Stimulated activated naive CD4-positive, alpha-beta T cell (primary cell): ENCODE results near the gene HDLBP.
"Not testable (repeated sequence)": the region's sequence is repeated elsewhere in the genome, so short reads cannot be mapped to it uniquely, and the experiment has no call there.

Experiments
- DNase-seq, 6 experiments: peaks; one replicate each; lab custom pipeline; 2025; lab: John Stamatoyannopoulos, UW

HDLBP gene

DNA sequence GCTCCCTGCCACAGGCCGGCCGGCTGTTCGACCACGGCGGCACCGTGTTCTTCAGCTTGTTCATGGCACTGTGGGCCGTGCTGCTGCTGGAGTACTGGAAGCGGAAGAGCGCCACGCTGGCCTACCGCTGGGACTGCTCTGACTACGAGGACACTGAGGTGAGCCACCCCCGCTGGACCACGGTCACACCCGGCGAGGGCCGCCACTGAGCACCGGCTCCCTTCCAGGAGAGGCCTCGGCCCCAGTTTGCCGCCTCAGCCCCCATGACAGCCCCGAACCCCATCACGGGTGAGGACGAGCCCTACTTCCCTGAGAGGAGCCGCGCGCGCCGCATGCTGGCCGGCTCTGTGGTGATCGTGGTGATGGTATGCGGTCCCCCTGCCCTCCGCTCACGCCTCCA lies 106.2 kb downstream of the HDLBP start:
- no peak for DNase-seq

DNA sequence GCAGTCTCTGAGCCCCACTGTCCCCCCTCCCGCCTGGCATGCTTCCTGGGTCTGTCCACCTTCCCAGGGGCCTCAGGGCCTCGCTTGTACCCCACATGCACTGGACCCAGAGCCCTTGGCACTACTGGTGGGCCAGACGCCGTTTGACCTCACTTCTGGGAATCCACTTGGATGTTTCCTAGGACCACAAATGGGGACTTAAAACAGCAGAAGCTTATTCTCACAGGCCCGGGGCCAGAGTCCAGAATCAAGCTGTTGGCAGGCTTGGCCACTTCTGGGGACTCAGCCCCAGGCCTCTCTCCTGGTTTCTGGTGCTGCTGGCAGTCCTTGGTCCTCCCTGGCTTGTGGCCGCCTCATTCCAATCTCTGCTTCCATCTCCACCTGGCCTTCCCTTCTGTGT lies 107.4 kb downstream of the HDLBP start:
- no peak for DNase-seq

DNA sequence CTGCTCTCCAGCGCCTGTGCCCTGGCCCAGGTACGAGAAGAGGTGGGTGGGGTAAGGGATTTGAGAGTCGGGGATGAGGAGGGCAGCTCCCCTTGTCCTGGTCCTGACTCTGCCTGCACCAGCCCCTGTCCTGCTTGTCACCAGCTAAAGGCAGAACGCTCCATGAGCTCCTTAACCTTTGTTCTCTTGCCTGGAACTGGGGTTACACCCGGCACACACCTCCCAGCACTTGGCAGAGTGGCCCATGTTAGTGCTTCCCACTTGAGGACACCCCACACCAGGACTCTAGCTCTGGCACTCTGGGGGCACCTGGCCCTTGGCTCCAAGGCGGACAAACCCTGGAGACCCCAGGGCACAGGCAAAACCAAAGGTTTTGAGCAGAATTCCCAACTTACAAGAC lies 107.8 kb downstream of the HDLBP start:
- DNase-seq, result no peak

DNA sequence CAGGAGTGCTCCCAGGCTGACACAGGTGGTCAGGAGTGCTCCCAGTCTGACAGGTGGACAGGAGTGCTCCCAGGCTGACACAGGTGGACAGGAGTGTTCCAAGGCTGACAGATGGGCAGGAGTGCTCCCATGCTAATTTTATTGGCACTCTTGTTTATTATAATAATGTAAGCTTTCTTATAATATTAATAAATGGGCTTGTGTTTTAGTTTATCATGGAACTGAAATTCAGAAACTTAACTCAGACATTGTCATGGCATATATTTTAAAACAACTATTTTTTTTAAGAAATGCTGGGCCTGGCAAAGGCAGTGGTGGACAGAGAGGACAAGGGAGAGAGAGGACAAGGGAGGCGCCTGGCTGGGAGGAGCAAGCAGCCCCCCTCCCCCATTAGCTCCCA lies 108.3 kb downstream of the HDLBP start:
- no peak for DNase-seq

- DNase-seq, result no peak
Observed at GRCh38 chr2:241205086-241205485, 110.4 kb downstream of the HDLBP start.

DNA sequence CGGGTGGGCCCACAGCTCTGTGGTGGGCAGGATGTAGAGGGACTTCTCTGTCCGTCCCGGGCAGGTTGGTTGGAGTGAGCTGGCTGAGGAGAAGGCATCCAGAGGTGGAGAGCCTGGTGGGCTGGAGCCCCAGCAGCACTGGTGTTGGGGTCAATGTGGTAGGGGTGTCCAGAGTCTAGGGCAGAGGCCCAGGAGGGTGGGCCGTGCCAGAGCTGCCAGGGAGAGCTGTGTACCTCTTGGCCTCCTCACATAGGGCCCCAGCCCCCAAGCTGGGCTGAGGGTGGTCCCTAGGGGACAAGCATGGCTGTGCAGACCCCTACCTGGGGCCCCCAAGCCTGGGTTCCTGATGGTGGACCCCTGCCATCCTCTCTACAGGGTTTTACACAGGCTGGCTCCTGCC lies 111.0 kb downstream of the HDLBP start:
- DNase-seq, result no peak

DNA sequence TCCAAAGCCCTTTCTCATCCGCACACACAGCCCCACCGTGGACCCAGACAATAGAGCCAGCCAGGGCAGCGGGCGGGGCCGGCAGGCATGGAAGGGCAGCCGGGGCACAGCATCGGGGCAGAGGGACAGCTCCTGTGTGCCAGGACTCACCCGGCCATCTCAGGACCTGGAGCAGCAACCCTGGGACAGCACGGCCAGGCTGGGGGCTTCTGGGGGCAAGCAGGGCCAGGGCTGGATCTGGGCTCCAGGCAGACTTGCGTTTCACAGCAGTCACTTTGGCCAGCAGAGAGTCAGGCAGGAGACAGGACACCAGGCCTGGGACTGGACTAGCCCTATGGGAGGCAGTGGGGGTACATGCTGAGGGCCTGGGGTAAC lies 111.5 kb downstream of the HDLBP start:
- DNase-seq, result no peak

DNA sequence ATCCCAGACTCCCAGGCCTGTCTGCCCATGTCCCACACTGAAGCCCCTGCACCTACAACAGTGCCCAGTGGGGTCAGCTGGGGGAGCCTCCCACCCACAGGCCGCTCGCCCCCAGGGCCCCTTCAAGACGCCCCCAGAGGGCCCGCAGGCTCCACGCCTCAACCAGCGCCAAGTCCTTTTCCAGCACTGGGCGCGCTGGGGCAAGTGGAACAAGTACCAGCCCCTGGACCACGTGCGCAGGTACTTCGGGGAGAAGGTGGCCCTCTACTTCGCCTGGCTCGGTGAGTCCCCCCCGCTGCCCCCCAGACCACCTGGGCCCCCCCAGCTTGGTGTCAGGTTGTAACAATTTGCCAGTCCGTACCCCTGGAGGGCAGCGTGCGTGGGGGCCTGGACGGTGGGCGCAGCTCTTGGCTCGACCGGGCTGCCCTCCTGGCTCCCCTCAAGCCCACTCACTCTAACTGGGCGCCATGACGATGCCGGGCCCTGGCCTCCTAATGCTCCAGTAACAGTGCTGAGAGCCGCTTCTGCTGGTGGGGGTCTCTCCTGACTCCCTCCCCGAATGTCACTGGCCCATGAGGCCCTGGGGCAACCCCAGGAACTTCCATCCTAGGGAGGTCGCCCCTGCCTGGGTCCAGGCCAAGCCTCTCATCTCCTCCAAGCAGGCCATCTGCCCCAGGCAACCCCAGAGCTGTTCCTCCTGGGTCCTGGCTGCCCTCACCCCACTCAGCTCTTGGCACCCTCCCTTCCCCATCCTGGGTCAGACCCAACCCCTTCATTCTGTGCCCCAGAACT lies 112.1 kb downstream of the HDLBP start:
- DNase-seq, result no peak

DNA sequence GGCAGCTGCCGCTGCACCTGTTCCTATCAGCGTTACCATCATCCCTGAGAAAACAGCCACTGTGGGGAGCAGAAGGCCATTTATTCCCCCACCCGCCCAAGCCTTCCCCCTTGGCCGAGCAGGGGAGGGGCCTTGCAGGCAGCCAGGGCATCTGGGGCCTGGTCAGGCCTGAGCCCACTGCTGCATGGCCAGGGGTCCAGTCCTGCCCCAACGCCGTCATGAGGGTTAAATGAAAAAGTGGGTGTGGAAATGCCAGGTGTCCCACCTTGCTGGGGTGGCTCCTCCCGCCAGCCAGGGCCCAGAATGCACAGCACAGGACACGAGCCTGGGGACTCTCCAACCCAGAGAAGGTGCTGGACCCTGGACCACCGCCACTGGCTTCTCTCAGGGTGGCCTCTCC lies 112.8 kb downstream of the HDLBP start:
- no peak for DNase-seq

DNA sequence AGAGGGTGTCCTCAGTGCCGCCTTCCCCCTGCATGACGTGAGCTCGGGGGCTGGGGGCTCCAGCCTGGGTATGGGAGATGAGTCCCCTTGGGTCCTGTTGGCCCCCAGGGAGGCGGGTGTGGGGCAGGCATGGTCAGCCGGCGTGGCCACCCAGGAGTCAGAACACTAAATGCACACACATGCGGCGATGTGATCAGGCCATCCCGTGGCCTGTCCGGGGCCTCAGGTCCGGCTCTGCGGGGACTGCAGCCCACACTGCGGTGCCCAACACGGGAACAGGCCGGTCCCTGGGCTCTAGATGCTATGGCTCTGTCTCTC lies 113.2 kb downstream of the HDLBP start:
- DNase-seq, result no peak

DNA sequence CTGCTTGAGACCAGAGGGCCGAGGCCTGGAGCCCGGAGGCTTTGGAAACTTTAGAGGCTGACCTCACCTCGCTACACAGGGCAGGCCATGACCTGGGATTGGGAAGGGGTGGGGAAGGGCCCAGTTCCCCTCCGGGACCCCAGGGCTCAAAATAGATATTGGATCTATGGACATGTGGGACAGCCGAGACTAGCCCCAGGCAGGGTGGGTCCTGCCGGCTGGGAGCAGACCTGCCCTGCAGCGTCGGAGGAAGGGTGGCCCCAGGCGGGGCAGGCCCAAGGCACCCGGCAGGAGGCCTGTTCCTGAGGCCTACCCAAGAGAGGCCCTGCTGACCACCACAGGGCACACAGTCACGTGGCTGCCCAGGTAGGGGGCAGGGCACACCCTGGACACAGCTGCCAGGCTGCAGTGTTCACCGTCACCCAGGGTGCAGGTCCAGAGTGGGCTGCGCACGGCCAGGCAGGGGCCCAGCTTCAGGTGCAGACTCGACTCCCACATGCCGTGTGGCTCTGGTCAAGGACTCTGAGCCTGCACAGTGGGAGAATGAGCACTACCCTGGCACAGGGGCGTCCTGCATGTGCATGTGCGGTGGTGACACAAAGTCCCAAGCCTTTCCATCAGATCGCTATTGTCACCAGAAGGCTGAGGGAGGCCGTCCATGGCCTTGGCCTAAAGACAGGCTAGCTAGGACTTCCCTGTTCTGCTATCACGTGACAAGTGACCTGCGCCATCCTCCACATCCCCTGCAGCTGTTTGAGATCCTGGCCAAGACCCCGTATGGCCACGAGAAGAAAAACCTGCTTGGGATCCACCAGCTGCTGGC lies 113.8 kb downstream of the HDLBP start:
- DNase-seq, result no peak

GRCh38 chr2:241200822-241201395 lies 114.6 kb downstream of the HDLBP start:
- no peak for DNase-seq

DNA sequence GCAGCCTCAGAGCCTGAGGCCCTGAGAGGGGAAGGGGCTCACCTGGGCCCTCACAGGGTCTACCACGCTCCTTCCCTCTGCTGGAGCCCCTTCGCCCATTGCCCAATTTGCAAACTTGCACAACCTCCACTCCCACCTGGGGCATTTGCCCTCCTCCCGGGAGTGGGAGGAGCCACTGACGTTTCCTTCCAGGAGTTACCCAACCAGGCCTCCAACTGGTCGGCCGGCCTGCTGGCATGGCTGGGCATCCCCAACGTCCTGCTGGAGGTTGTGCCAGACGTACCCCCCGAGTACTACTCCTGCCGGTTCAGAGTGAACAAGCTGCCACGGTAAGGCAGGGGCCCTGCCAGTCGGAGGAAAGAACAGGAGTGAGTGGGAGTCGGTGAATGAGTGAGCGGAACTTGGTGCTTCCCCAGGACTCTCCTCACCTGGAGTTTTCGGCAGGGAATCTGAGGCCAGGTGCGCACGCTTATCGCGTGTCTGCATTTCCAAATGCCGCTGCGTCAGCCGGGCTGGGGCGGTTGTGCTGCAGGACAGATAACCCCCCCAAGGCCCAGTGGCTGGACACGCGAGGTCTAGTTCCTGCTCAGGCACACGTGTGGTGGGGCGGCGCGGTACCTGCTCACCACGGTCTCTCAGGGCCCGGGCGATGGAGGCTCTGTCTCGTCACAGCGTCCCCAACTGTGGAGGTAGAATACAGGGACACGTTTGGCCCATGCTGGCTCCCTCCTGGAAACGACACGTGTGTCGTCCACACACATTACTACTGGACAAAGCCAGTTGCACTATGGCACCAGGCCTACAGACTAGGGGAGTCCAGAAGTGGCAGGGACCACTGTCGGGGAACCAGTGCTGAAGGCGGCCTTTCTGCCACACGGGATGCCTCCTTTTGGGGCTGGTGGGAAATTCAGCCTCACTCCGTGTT lies 115.3 kb downstream of the HDLBP start:
- DNase-seq, result no peak

DNA sequence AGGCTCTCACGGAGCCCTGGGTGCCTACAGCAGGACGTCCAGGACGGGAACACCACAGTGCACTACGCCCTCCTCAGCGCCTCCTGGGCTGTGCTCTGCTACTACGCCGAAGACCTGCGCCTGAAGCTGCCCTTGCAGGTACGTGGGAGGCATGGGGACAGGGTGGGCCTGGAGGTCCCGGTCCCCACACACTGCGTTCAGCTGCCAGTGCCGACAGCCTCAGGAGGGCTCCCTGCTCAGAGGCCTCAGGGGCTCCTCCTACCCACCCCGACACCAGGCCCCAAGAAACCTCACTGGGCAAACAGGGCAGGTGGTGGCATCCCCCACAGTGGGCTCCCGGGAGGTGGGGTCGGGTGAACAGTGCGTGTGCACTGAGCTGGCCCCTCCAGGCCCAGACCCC lies 116.2 kb downstream of the HDLBP start:
- no peak for DNase-seq

- no peak for DNase-seq
Observed at GRCh38 chr2:241198381-241199279, 116.8 kb downstream of the HDLBP start.

GRCh38 chr2:241197947-241198346 lies 117.5 kb downstream of the HDLBP start:
- no peak for DNase-seq

GRCh38 chr2:241197246-241197645 lies 118.2 kb downstream of the HDLBP start:
- DNase-seq, result not testable (repeated sequence)

DNA sequence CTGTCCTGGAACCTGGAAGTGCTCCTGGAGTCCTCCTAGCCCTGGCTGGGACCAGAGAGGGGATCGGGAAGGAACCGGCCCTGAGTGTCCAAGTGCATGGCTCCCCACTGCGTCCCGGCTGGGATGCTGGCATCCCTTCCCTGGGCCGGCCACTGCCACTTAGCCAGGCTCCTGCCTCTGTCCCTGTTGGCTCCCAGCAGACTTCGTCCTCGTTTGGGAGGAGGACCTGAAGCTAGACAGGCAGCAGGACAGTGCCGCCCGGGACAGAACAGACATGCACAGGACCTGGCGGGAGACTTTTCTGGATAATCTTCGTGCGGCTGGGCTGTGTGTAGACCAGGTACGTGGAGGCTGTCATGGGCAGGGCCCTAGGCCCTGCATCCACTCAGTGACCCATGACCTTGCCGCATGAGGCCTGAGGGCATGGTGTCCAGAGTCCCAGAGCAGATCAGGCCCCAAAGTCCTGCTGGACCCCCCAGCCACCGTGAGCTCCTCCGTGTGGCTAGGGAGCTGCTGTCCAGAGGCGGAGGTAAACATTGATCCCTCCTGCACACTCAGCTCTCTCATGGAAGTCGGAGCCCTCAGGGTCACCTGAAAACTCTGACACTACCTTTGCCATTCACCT lies 119.9 kb downstream of the HDLBP start:
- DNase-seq, result no peak

GRCh38 chr2:241194811-241195210 lies 120.7 kb downstream of the HDLBP start:
- no peak for DNase-seq

GRCh38 chr2:241193271-241193670 lies 122.2 kb downstream of the HDLBP start:
- DNase-seq, result no peak

- no peak for DNase-seq
Observed at GRCh38 chr2:241191081-241191480, 124.4 kb downstream of the HDLBP start.
